ENCODE measurements around the gene PMM1.
"Not testable (repeated sequence)": the region's sequence is repeated elsewhere in the genome, so short reads cannot be mapped to it uniquely, and the experiment has no call there.

DNA sequence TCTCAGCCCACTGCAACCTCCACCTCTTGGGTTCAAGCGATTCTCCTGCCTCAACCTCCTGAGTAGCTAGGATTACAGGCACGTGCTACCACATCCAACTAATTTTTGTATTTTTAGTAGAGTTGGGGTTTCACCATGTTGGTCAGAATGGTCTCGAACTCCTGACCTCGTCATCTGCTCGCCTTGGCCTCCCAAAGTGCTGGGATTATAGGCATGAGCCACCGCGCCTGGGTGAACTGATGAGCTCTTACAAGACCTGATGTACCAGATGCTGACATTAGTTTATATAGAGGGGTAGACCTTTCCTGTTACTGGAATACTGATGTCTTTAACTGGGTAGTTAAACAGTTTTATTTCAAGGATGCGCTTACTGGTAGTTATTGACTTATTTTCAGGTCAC, 45.0 kb upstream of the PMM1 start:
- not testable (repeated sequence) for TF ChIP-seq POLR2A (IDR thresholded peaks at IDR 0.05)
- TF ChIP-seq, protein P1, sequence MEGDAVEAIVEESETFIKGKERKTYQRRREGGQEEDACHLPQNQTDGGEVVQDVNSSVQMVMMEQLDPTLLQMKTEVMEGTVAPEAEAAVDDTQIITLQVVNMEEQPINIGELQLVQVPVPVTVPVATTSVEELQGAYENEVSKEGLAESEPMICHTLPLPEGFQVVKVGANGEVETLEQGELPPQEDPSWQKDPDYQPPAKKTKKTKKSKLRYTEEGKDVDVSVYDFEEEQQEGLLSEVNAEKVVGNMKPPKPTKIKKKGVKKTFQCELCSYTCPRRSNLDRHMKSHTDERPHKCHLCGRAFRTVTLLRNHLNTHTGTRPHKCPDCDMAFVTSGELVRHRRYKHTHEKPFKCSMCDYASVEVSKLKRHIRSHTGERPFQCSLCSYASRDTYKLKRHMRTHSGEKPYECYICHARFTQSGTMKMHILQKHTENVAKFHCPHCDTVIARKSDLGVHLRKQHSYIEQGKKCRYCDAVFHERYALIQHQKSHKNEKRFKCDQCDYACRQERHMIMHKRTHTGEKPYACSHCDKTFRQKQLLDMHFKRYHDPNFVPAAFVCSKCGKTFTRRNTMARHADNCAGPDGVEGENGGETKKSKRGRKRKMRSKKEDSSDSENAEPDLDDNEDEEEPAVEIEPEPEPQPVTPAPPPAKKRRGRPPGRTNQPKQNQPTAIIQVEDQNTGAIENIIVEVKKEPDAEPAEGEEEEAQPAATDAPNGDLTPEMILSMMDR (IDR thresholded peaks at IDR 0.05): not testable (repeated sequence)

Data from thyroid gland (tissue), 4 donors.